NCI-H1417 treated with DMSO at 0.1 percent for 48 hours (cell line): ENCODE measurements around the gene ALG3.

ENCODE experiments used
- DNase-seq: peaks from one replicate; lab custom pipeline; 2025; lab: John Stamatoyannopoulos, UW

ALG3 gene

DNA sequence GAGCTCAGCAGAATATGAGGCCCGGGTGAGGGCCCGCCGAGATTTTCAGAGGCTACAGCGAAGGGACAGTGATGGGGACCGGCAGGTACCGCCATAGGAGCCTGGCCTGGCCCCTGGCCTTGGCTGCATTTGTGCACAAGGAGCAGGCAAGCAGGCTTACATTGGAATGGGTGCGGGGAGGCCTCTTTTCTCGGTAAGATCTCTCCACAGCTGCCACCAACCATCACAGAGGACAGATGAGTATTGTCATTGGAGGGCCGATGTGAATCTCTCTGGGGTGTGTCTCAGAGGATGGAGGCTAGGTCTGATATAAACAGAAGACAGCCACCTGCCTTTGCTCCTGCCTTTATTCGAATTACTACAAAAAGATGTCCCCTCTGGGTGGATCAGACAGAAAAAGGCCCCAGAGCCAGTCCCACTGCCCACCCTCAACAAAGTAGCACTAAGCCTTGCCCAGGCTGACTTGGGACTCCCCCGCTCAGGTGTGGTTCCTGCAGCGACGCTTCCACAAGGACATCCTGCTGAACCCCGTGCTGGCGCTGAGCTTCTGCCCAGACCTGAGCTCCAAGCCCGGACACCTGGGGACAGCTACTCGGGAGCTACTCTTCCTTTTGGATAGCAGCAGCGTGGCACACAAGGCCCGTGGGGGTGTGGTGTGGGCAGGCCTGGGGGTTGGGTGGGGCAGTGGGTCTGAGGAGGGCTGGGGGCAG is 13.9 kb downstream of the ALG3 start:
- DNase-seq = no peak

- no peak for DNase-seq
These were observed 14.5 kb downstream of the ALG3 start for GRCh38 chr3:184234224-184234623.

- DNase-seq = no peak
These were observed 15.5 kb downstream of the ALG3 start for GRCh38 chr3:184233127-184233843.

DNA sequence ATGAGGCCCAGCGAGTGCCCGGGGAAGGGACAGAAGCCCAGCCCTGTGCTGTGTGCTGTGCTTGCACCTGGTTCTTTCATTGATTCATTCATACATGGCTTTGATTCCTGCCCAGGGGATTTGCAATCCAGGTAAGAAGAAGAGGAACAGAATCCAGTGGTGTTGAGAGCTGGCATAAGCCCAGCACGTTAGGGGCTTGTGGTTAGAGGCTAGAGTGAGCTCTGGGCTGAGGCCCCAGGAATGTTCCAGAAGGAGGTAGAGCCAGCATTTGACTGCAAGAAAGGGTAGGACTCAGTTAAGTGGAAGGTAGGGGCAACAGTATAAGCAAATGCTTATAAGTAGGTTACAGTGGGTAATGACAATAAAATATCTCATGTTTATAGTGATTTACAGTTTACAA is 17.1 kb downstream of the ALG3 start:
- DNase-seq = no peak

GRCh38 chr3:184230603-184231528 is 17.9 kb downstream of the ALG3 start:
- peak; percentile 35 for DNase-seq

DNA sequence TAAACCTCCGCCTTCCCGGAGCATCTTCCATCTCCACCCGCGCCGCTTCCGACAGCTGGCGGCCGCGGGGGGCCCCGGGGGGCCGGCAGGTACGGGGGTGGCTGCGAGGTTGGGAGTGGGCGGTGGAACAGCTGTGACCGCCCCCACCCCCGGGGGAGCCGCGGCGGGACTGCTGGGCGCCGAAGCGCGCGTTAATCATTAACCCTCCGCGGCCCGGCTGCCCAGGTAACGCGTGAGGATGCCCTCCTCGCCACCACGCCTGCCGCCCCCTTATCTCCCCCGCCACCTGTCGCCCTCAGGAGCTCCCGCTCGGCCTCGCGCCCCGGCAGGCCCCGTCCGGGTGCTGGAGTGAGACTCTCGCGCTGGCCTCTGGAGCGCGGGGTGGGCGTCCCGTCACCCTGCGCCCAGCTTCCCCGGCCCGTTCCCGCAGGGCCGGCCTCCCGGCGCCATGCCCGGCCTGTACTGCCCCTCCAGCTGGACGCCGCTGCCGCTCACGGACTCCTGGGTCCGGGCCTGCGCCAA is 18.6 kb downstream of the ALG3 start:
- DNase-seq = no peak

GRCh38 chr3:184229394-184230080 is 19.2 kb downstream of the ALG3 start, which contains the start of gene VWA5B2:
Gene VWA5B2, plus strand, starts transcription at chr3:184229585. Its CDS starts 944 bp downstream, at chr3:184230529.
- DNase-seq = peak; percentile 20

DNA sequence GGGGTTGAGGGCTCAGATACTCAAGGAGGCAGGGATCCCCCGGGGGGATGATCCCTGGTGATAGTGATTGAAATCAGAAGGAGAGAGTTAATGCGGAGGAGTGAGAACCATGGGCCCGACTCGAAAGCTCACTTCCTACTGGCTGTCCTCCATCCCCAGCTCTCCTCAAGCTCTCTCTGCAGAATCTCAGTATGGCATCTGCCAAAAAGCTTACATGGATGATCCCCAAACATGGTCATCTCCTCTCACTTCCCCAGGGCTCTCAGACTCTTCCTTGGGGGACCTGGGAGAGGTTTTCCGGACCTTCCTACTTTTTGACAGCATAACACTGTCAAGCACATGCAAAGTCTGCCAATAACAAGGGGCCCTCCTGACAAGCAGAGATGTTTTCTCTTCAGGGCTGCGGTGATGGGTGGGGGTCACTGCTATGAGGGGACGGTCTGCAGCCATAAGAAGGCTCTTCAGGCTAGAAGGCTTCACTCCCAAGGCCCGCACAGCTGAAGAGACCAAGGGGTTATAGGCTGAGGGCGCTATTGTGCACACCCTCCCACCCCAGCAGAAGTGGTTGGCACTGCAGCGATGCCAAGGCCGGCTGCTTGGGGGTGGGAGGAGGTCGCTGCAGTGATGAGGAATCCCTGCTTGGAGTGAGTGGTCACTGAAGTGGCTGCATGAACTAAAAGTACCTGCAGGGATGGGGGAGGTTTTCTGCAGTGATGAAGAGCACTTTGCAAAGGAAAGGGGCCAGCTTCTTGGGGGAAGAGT is 20.2 kb downstream of the ALG3 start:
- DNase-seq = no peak

GRCh38 chr3:184227481-184227935 is 21.3 kb downstream of the ALG3 start:
- no peak for DNase-seq

- no peak for DNase-seq
These were observed 24.8 kb downstream of the ALG3 start for GRCh38 chr3:184223946-184224345.

DNA sequence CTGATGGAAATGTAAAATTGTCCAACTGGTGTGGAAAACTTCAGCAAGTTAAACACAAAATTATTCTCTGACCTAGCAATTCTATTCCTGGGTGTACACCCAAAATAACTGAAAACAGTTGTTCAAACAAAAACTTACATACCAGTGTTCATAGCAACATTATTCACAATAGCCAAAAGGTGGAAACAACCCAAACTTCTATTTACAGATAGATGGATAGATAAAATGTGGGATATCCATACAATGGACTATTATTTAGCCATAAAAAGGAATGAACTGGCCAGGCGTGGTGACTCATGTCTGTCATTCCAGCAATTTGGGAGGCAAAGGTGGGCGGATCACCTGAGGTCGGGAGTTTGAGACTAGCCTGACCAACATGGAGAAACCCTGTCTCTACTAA is 26.2 kb downstream of the ALG3 start:
- no peak for DNase-seq

- no peak for DNase-seq
These were observed 29.9 kb downstream of the ALG3 start for GRCh38 chr3:184218814-184219213.

DNA sequence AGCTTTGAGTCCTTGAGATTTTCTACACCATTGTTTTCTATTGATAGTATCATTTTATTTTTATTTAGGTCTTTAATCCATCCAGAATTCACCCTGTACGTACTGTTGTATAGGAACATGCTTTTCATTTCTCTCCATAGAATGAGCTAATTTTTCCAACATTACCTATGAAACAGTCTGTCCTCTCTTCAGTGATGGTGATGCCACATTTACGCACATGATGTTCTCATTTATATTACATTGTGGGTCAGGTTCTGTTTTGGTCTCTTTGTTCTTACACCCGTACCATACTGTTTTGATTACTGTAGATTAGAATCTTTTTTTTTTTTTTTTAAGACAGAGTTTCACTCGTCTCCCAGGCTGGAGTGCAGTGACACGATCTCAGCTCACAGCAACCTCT is 37.0 kb downstream of the ALG3 start:
- DNase-seq = no peak

GRCh38 chr3:184211297-184211696 is 37.5 kb downstream of the ALG3 start:
- no peak for DNase-seq

- no peak for DNase-seq
These were observed 39.4 kb downstream of the ALG3 start for GRCh38 chr3:184209146-184209923.

- no peak for DNase-seq
These were observed 45.2 kb downstream of the ALG3 start for GRCh38 chr3:184203526-184203925.

DNA sequence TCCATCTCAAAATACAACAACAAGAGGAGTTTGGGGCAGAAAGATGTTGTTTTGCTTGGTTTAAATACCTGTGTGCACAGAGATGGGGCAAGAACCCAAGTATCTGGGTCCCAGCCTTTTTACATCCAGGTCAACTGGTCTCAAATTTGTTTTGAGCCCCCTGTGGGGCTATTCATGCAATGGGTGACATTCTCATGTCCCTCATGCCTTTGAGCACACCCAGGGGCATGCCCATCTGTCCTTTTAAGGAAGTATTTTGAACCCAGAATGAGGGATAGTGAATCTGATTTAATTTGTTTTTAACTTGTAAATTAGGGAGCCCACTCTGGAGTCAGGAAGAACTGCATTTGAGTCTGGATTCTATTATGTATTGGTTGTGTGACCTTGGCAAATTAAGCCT is 47.9 kb downstream of the ALG3 start:
- no peak for DNase-seq

DNA sequence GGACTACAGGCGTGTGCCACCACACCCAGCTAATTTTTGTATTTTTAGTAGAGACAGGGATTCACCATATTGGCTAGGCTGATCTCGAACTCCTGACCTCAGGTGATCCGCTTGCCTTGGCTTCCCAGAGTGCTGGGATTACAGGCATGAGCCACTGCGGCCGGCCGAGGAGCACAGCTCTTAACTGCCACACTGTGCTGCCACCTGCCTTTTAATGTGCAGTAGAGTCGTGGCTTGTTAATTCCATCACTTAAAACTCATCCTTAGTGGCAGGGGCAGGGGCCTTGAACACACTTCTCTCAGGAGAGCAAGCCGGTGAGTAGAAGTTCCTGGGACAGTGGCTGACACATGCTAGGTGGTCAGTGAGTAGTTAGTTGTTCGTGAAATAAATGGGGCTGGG is 50.3 kb downstream of the ALG3 start:
- DNase-seq = no peak

DNA sequence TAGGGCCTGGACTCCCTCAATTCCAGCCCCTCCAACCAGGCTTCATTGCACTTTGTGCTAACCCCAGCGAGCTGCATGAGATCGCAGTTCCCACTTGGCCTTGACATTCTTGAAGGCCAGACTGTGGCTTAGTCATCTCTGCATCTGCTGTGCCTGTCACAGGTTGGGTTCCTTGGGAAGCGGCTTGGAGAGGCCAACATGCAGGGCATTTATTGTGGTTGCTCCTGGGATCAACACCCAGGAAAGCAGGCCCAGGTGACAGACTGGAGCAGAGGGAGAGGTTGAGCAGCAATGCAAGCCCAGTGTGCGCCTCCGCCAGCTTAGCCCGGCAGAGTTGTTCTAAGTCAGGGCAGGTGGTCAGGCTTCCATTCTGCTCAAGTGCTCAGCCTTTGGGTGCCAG is 52.2 kb downstream of the ALG3 start:
- no peak for DNase-seq

GRCh38 chr3:184193991-184194539 is 54.7 kb downstream of the ALG3 start:
- no peak for DNase-seq
